ENCODE results near the gene ATG10.
"Not testable (repeated sequence)": the region's sequence is repeated elsewhere in the genome, so short reads cannot be mapped to it uniquely, and the experiment has no call there.

Gene ATG10

GRCh38 chr5:82054004-82054710, 82.3 kb downstream of the ATG10 start:
- no peak for DNase-seq (ENCODE audit: low read depth)

- no peak for DNase-seq (ENCODE audit: low read depth)
Observed at GRCh38 chr5:82057051-82057450, 85.2 kb downstream of the ATG10 start.

GRCh38 chr5:82058710-82059109, 86.9 kb downstream of the ATG10 start:
- no peak for DNase-seq (ENCODE audit: low read depth)

- no peak for DNase-seq (ENCODE audit: low read depth)
Observed at GRCh38 chr5:82066791-82067190, 95.0 kb downstream of the ATG10 start.

- not testable (repeated sequence) for DNase-seq (ENCODE audit: low read depth)
Observed at GRCh38 chr5:82068042-82068441, 96.2 kb downstream of the ATG10 start.

GRCh38 chr5:82068723-82069122, 96.9 kb downstream of the ATG10 start:
- DNase-seq (ENCODE audit: low read depth): no peak

- DNase-seq (ENCODE audit: low read depth): no peak
Observed at GRCh38 chr5:82072138-82072537, 100.3 kb downstream of the ATG10 start.

GRCh38 chr5:82073179-82073578, 101.4 kb downstream of the ATG10 start:
- no peak for DNase-seq (ENCODE audit: low read depth)

GRCh38 chr5:82074950-82075349, 103.1 kb downstream of the ATG10 start:
- no peak for DNase-seq (ENCODE audit: low read depth)

- no peak for DNase-seq (ENCODE audit: low read depth)
Observed at GRCh38 chr5:82077496-82077895, 105.7 kb downstream of the ATG10 start.

- no peak for DNase-seq (ENCODE audit: low read depth)
Observed at GRCh38 chr5:82091617-82092016, 119.8 kb downstream of the ATG10 start.

- DNase-seq (ENCODE audit: low read depth): no peak
Observed at GRCh38 chr5:82095536-82095935, 123.7 kb downstream of the ATG10 start.

- DNase-seq (ENCODE audit: low read depth): no peak
Observed at GRCh38 chr5:82096249-82096648, 124.4 kb downstream of the ATG10 start.

- DNase-seq (ENCODE audit: low read depth): no peak
Observed at GRCh38 chr5:82100303-82101077, 128.7 kb downstream of the ATG10 start.

GRCh38 chr5:82104872-82105271, 133.0 kb downstream of the ATG10 start:
- no peak for DNase-seq (ENCODE audit: low read depth)

GRCh38 chr5:82105457-82105856, 133.6 kb downstream of the ATG10 start:
- no peak for DNase-seq (ENCODE audit: low read depth)

GRCh38 chr5:82106207-82106606, 134.4 kb downstream of the ATG10 start:
- DNase-seq (ENCODE audit: low read depth): no peak

- DNase-seq (ENCODE audit: low read depth): no peak
Observed at GRCh38 chr5:82106756-82107155, 134.9 kb downstream of the ATG10 start.

GRCh38 chr5:82107267-82107666, 135.4 kb downstream of the ATG10 start:
- DNase-seq (ENCODE audit: low read depth): no peak

- no peak for DNase-seq (ENCODE audit: low read depth)
Observed at GRCh38 chr5:82109013-82109412, 137.2 kb downstream of the ATG10 start.

- DNase-seq (ENCODE audit: low read depth): not testable (repeated sequence)
Observed at GRCh38 chr5:82109915-82110314, 138.1 kb downstream of the ATG10 start.

- DNase-seq (ENCODE audit: low read depth): no peak
Observed at GRCh38 chr5:82111191-82111590, 139.4 kb downstream of the ATG10 start.

- DNase-seq (ENCODE audit: low read depth): no peak
Observed at GRCh38 chr5:82115858-82116257, 144.0 kb downstream of the ATG10 start.

GRCh38 chr5:82119889-82120288, 148.1 kb downstream of the ATG10 start:
- no peak for DNase-seq (ENCODE audit: low read depth)

Data from activated gamma-delta T cell treated with anti-CD3 and anti-CD28 coated beads, Interleukin-2, amount 50 U/mL, for 16 hours (primary cell).